Kidney glomerular epithelial cell (primary cell): ENCODE results near the gene PRRT2.

Source experiments
- DNase-seq: peaks from one replicate; lab custom pipeline; 2025; lab: John Stamatoyannopoulos, UW

The PRRT2 gene

GRCh38 chr16:29835926-29836325 is 23.9 kb downstream of the PRRT2 start:
- no peak for DNase-seq

GRCh38 chr16:29836623-29837022 is 24.6 kb downstream of the PRRT2 start:
- DNase-seq = no peak

DNA sequence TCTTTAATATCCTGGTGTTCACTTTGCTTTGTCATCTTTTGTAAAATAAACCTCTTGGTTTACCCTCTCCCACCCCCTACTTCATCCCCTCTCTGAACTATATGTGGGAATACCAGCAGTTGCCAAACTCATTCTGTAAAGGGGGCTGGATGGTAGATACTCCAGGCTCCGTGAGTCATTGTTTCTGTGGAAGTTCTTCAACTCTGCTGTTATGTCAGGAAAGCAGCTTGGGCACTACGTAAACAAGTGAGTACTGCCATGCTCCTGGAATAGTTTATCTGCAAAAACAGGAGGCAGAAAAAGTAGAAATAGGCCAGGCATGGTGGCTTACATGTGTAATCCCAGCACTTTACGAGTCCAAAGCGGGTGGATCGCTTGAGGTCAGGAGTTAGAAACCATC is 25.8 kb downstream of the PRRT2 start:
- DNase-seq = no peak

- DNase-seq = no peak
Observed at GRCh38 chr16:29839822-29840221, 27.8 kb downstream of the PRRT2 start.

GRCh38 chr16:29840240-29840639 is 28.2 kb downstream of the PRRT2 start:
- DNase-seq = no peak

- DNase-seq = no peak
Observed at GRCh38 chr16:29841631-29842030, 29.6 kb downstream of the PRRT2 start.

DNA sequence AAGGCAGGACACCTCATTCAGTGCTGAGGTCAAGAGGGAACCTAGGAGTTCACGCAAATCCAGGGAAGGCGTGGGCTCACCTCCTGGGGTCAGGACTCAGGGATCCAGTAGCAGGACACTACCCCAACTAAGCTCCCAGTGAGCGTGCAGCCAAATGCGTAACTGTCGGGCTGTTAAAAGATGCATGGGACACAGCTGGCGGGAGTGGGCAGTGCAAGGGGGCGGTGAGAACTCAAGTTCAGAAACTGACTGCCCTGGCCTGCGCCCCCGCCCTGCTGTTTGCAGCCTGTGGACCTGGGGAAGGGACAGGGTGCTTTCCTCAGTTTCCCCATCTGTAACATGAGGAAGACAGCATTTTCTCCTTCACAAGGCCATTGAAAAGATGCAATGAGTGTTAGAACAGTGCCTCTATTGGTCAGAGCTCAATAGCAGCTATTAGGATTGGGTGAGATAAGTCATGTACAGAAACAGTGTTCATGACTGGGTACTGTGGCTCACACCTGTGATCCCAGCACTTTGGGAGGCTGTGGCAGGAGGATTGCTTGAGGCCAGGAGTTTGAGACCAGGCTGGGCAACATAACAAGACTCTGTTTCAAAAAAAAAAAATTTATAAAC is 30.8 kb downstream of the PRRT2 start:
- DNase-seq = no peak

DNA sequence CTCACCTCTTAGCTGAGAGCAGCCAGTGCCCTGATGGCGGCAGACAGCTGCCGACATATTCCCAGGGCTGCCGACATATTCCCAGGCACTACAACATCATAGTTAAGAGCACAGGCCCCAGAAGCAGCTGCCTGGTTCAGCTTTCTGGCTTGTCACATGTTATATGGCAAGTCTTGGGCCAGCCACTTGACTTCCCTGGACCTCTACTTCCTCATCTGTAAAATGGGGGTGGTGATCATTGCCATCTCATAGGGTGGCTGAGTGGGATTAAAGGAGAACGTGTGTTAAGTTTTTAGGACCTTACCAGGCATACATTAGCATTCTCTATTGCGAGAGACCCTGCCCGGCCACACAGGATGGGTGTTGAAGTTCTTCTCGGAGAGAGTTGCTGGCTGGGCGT is 31.9 kb downstream of the PRRT2 start:
- DNase-seq = no peak

DNA sequence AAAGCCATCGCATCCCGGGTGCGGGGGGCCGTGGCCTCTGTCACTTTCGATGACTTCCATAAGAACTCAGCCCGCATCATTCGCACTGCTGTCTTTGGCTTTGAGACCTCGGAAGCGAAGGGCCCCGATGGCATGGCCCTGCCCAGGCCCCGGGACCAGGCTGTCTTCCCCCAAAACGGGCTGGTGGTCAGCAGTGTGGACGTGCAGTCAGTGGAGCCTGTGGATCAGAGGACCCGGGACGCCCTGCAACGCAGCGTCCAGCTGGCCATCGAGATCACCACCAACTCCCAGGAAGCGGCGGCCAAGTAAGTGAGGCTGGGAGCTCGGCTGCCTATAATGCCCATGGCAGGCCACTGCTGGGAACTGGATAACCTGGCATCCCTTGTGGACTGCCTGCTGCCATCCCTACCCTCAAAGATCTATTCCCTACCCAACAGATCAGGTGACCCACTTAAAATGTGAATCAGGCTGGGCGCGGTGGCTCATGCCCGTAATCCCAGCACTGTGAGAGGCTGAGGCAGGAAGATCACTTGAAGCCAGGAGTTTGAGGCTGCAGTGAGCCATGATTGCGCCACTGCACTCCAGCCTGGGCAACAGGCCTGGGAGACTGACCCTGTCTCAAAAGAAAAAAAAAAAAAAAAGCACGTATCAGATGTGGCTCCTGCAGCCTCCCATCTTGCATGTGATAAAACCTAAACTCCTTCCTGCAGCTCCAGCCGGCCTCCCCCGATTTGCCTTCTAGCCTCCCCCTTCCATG is 32.8 kb downstream of the PRRT2 start:
- no peak for DNase-seq

GRCh38 chr16:29845656-29846055 is 33.7 kb downstream of the PRRT2 start:
- DNase-seq = no peak

DNA sequence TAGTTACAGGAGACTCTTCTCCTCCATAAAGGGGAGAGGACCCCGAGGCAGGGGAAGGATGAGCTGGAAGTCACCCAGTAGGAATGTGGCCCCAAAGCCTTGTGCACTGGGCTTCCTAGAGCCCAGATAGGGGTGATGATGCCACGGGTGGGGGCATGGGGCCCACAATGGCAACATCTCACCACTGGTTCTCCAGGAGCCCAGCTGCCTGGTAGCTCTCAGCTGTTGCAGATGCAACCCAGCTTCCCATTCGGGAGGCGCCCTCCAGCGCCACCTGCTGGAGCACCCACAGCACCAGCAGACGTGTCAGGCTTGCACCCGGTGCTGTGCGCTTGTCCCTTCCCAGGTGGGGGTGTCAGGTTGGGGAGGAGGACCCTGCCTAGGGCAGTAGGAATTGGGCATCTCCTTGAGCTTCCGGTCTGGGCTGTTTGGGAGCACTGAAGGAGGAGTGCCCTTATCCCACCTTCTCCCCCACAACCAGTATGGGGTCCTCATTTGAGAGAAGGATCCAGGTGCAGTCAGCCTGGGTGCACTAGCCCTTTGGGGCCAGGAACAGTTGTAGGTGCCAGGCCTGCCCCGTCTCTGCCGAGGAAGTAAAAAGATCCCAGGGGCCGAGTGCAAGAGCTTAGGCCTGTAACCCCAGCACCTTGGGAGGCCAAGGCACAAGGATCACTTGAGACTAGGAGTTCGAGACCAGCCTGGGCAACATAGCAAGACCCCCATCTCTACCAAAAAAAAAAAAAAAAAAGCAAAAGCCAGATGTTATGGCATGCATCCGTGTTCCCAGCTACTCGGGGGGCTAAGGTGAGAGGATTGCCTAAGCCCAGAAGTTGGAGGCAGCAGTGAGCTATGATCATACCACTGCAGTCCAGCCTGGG is 36.7 kb downstream of the PRRT2 start:
- DNase-seq = peak; percentile 11

GRCh38 chr16:29849505-29849904 is 37.5 kb downstream of the PRRT2 start:
- no peak for DNase-seq

- DNase-seq = no peak
Observed at GRCh38 chr16:29850998-29851397, 39.0 kb downstream of the PRRT2 start.

GRCh38 chr16:29852654-29853053 is 40.7 kb downstream of the PRRT2 start:
- DNase-seq = no peak

DNA sequence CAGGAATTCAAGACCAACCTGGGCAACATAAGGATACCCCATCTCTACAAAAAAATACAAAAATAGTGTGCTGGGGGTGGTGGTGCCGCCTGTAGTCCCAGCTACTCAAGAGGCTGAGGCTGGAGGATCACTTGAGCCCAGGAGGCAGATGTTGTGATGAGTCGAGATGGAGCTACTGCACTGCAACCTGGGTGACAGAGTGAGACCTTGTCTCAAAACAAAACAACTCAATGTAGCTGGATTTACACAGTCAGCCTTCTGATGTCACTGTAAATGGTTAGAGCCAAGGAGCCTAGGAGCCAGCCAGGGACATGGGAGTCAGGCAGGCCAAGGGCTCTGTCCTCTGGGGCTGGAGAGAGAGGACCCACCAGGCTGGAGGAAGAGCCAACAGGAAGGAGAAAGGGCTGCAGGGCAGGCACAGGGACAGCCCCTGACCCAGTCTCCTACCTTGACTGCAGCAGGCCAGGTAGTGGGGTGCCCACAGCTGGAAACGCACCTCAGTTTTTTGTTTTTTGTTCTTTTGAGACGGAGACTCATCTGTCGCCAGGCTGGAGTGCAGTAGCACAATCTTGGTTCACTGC is 42.6 kb downstream of the PRRT2 start:
- DNase-seq = no peak

- no peak for DNase-seq
Observed at GRCh38 chr16:29857133-29857760, 45.3 kb downstream of the PRRT2 start.

DNA sequence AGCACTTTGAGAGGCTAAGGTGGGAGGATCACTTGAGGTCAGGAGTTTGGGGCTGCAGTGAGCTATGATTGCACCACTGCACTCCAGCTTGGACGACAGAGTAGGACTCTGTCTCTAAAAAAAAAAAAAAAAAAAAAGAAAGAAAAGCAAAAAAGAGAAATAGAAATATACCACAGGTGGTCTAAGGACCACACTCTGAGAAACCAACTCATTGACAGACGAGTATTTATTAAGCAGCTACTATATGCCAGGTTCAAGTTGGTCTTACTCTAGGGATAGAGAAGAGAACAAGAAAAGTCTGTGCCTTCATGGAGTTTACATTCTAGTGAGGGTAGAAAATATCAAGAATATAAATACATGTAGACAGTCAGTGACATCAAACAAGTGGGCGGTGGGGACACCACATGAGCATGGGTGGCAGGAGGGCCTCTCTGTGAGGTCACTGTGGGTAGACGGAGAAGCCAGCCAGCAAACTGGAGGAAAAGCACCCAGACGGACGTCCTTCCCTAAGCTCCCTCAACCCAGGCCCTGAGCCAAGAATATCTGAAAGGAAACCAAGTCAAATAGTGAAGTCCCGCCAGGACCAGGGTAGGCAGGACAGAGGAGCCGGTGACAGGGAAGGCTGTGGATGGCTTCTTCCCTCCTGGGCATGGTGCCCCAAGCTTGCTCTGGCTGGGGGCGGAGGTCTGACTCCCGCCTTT is 46.3 kb downstream of the PRRT2 start:
- DNase-seq = no peak

DNA sequence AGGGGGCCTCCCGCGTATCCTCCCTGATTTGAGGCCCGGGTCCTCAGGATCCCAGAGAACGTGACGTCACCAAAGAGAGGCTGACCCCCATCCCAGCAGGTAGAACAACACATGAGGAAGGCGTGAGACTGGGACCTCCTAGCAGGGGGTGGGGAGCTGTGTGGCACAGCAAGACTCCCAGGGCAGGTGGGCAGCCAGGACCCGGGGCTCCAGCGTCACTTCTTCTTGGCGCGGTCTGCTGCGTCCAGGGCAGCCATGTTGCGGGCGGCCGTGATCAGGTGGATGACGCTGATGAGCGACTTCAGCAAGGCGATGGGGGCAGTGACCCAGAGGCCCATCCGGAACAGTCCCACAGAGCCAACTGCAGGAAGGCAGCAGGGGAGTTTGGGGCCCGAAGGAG is 47.0 kb downstream of the PRRT2 start:
- no peak for DNase-seq

DNA sequence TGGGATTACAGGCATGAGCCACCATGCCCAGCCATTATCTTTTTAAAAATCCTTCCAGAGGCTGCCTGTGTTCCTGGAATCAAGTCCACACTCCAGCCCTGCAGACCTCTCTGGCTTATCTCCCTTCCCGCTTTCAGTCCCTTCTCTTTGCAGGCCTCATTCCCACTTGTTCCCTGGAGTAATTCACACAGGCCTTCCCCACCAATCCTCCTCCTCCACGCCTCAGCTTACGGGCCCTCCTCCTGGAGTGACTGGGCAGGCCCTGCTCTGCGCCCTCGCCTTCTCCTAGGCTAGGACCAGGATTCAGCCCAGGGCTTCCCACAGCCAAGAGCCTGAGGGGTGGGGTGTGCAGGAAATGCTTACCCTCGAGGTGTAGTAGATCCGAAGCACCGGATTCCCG is 48.2 kb downstream of the PRRT2 start:
- no peak for DNase-seq

DNA sequence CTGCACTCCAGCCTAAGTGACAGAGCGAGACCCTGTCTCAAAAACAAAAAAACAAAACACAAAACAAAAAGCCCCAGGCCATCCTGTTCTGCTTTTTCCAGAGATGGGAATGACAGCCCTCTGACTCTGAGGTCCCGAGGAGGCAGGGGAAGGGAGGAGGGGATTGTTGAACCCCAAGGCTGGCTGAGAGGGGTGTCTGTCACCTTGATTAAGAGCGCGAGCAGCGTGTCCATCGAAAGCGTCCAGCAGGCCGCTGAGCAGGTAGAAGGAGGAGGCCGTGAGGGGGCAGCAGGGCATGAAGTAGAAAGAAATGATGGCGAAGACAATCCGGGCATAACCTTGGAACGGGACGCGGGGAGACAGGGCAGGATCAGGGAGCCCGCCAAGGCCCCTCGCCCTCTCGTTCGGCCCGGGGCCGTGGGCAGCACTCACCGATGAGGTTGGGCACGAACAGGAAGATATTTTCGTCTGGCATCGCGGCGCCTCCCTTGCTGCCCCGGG is 50.4 kb downstream of the PRRT2 start:
- peak; percentile 18 for DNase-seq
